Measurements from ENCODE around the gene TNMD.

GRCh38 chrX:100584611-100585010, at the start of gene TNMD:
- TF ChIP-seq TSHZ2 (CRISPR knock-in tag; IDR thresholded peaks at IDR 0.05) (no peak), ARNTL (CRISPR knock-in tag; IDR thresholded peaks at IDR 0.05; ENCODE audit: borderline replicate concordance, low read depth) (no peak), ZFP30 (CRISPR knock-in tag; IDR thresholded peaks at IDR 0.05) (no peak)
